GM23248 (cell line): ENCODE results near the gene REC8. TPM values are rescaled to one million over a fixed set of nuclear protein-coding genes. Genes with fewer than 3 reads are reported as not detected.

Experiments used
- DNase-seq: peaks from one replicate; pipeline ENCODE4 v3.0.0-alpha.2; 2015
- H2AFZ ChIP-seq: fragments of 200-600 bp; sonication (generic); 2 replicates; pipeline ENCODE4 v1.6.1; 2016; ENCODE audit warnings: antibody characterized with exemption
- H3F3A ChIP-seq: fragments of 200-600 bp; sonication (generic); 2 replicates; pipeline ENCODE4 v1.6.1; 2016; ENCODE audit warnings: mild to moderate bottlenecking, antibody characterized with exemption, mixed run types; ENCODE audit not compliant: insufficient read depth
- H3K27ac ChIP-seq: fragments of 200-600 bp; sonication (generic); 2 replicates; pipeline ENCODE4 v1.5.1; 2016; ENCODE audit warnings: mild to moderate bottlenecking
- H3K27me3 ChIP-seq: fragments of 200-600 bp; sonication (generic); replicated peaks from 2 replicates; pipeline ENCODE4 v1.6.1; 2016; ENCODE audit warnings: mild to moderate bottlenecking; ENCODE audit not compliant: insufficient read depth
- H3K36me3 ChIP-seq: fragments of 200-600 bp; sonication (generic); 2 replicates; pipeline ENCODE4 v1.6.1; 2016; ENCODE audit warnings: low read depth, mild to moderate bottlenecking
- H3K4me1 ChIP-seq: fragments of 200-600 bp; sonication (generic); 2 replicates; pipeline ENCODE4 v1.6.1; 2016; ENCODE audit warnings: mild to moderate bottlenecking; ENCODE audit not compliant: insufficient read depth
- H3K4me2 ChIP-seq: fragments of 200-600 bp; sonication (generic); one replicate; pipeline ENCODE4 v1.6.1; 2016; ENCODE audit warnings: mild to moderate bottlenecking; ENCODE audit not compliant: unreplicated experiment
- H3K4me3 ChIP-seq: fragments of 200-600 bp; sonication (generic); 2 replicates; pipeline ENCODE4 v1.5.1; 2016; ENCODE audit warnings: mild to moderate bottlenecking
- H3K79me2 ChIP-seq: fragments of 200-600 bp; sonication (generic); 2 replicates; pipeline ENCODE4 v1.6.1; 2016; ENCODE audit warnings: mild to moderate bottlenecking; ENCODE audit not compliant: insufficient read depth
- H3K9ac ChIP-seq: fragments of 200-600 bp; sonication (generic); 2 replicates; pipeline ENCODE4 v1.6.1; 2016; ENCODE audit warnings: mild to moderate bottlenecking
- H3K9me2 ChIP-seq: fragments of 200-600 bp; sonication (generic); 2 replicates; pipeline ENCODE4 v1.6.1; 2016; ENCODE audit warnings: mixed run types, mild to moderate bottlenecking, moderate library complexity; ENCODE audit not compliant: insufficient read depth
- H3K9me3 ChIP-seq: fragments of 200-600 bp; sonication (generic); one replicate; pipeline ENCODE4 v1.6.1; 2017; ENCODE audit warnings: low read depth
- H4K20me1 ChIP-seq: fragments of 200-600 bp; sonication (generic); 2 replicates; pipeline ENCODE4 v1.6.0; 2016; ENCODE audit not compliant: insufficient read depth
- EZH2 ChIP-seq: fragments of 200-600 bp; sonication (generic); IDR thresholded peaks from 2 replicates; pipeline ENCODE4 v1.6.1; 2018; ENCODE audit warnings: antibody characterized with exemption, mild to moderate bottlenecking; ENCODE audit not compliant: insufficient read depth, poor library complexity, severe bottlenecking
- EZH2phosphoT487 ChIP-seq: fragments of 200-600 bp; sonication (generic); IDR thresholded peaks from 2 replicates; pipeline ENCODE4 v1.6.1; 2018; ENCODE audit warnings: antibody characterized with exemption, moderate library complexity, mild to moderate bottlenecking, low read depth; ENCODE audit not compliant: insufficient read depth
- WGBS, 2 experiments: methylation state at CpG; one replicate each; pipeline ENCODE4 v1.1.6; 2015 to 2017; ENCODE audit warnings: low lambda C conversion rate in 2 of 2, low coverage in 1 of 2; ENCODE audit errors: missing lambda C conversion rate in 2 of 2; 5-methylcytosine and 5-hydroxymethylcytosine counted together
- in situ Hi-C: fragments of 300-500 bp; cut with MboI; formaldehyde crosslinking; loops from 2 replicates; pipeline ENCODE4 v1.15.0; 2020
- polyA plus RNA-seq: library from polyadenylated mRNA; unstranded; fragments of >200 nt; fragmentation: Nextera tagmentation; extraction: Ambion mirVana; gene quantifications from 2 replicates; pipeline ENCODE4 v1.2.1, GENCODE V29; 2016
- total RNA-seq: library from RNA; depleted of rRNA; stranded (reverse); fragments of >200 nt; shearing (Covaris generic); gene quantifications from 2 replicates; pipeline ENCODE4 v1.2.3, GENCODE V29; 2014

The REC8 gene
- total and polyA plus RNA-seq, 2 experiments from 2014 or later, result 1.4 to 2.4 TPM

DNA sequence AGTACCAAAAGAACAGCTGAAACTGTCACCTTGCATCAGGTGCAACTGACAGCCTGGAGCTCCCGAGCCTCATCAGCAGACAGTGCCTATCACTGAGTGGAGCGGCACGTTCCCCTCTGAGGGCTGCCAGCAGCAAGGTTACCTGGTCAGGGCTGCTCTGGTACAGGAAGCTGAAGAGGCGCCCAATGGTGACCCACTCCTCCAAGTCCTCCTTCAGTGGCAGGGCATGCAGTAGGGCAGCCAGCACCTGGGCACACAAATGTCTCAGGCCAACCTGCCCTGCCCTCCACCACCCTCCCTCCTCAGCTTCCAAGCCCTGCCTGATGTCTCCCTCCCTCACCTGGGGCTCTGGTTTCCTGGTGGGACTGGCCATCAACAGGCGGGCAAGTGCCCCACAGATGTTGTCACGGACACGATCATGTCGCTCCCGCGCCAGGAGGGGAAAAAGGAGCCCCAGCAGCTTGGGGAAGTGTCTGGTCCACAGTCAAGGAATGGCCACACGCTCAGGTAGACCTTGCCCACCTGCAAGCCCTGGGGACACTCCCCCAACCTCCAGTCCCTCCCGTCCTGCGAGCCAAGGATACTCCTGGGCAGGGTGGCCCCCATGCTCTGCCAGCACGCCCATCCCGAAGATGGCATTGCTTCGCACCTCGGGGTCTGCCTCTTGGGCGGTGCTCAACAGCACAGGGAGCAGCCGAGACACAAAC, 9.6 kb downstream of the REC8 start:
- no peak overlapping the region for H2AFZ ChIP-seq
- no peak overlapping the region for H3K9ac ChIP-seq
- H3K4me1 ChIP-seq, result peaks cover 9% of the 10 kb centered on the region; the same call in 1 of the 2 replicates
- WGBS, 2 experiments, result 90 to 95% methylated on average over 17 to 19 of the region's 19 CpGs
- in situ Hi-C loops, result no loop called here
- TF ChIP-seq EZH2, result no peak
- no peak for TF ChIP-seq EZH2phosphoT487
- DNase-seq, result no peak
- peaks cover 4% of the 10 kb centered on the region for H3K79me2 ChIP-seq
- H4K20me1 ChIP-seq, result no peaks in the 10 kb centered on the region
- peaks cover 22% of the 10 kb centered on the region for H3F3A ChIP-seq
- H3K9me2 ChIP-seq, result no peaks in the 10 kb centered on the region
- no peaks in the 10 kb centered on the region for H3K9me3 ChIP-seq
- H3K4me3 ChIP-seq, result no peak overlapping the region
- H3K4me2 ChIP-seq, result no peak overlapping the region
- peaks cover 28% of the 10 kb centered on the region; the same call in 1 of the 2 replicates for H3K36me3 ChIP-seq
- no peak overlapping the region for H3K27ac ChIP-seq
- no peaks in the 10 kb centered on the region for H3K27me3 ChIP-seq

DNA sequence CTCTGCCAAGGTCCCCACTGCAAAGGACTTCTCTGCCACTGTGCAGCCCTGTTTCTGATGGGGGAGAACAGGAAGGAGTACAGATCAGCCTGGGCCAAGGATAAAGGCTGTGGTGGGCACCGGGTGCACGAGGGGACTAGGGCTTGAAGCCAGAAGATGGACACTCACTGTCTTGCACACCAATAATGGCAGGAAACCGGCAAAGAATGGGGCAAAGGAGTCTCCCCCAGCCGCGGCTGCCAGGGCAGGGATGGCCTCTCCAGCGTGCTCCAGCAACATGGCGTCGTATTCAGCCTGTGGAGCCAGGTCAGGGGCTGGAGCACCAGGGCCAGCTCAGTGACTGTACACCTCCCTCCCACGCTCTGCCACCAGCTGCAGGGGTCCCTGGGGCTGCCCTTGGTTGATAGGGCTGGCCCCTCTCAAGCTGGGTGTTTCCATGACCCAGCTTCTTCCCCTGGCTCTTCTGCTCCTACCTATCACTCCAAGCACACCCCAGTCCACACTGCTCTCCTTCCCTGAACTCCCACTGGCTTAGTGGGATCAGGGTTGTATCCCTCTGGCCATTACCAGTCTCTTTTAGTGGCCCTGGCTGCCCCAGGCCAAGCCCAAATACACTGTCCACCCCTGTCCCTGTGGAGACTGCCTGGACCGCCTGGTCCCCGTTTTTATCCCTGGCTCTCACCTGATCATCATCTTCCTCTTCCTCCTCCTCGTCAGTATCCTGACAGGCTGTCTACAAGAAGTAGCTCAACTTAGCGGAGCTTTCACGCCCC, 10.4 kb downstream of the REC8 start:
- no peak for DNase-seq
- Histone ChIP-seq H4K20me1 (no peaks in the 10 kb centered on the region), H3K27me3 (no peaks in the 10 kb centered on the region), H3K4me1 (peaks cover 10% of the 10 kb centered on the region), H3K4me3 (no peak overlapping the region), H3K79me2 (peaks cover 12% of the 10 kb centered on the region), H3K36me3 (peaks cover 25% of the 10 kb centered on the region; the same call in 1 of the 2 replicates), H3F3A (peaks cover 22% of the 10 kb centered on the region), H3K9me2 (no peaks in the 10 kb centered on the region), H3K27ac (no peak overlapping the region), H2AFZ (no peak overlapping the region), H3K4me2 (no peak overlapping the region), H3K9ac (no peak overlapping the region), H3K9me3 (no peaks in the 10 kb centered on the region)
- 91% methylated on average over 14 of the region's 14 CpGs for WGBS, 2 experiments
- TF ChIP-seq EZH2phosphoT487 (no peak), EZH2 (no peak)
- in situ Hi-C loops, result no loop called here

DNA sequence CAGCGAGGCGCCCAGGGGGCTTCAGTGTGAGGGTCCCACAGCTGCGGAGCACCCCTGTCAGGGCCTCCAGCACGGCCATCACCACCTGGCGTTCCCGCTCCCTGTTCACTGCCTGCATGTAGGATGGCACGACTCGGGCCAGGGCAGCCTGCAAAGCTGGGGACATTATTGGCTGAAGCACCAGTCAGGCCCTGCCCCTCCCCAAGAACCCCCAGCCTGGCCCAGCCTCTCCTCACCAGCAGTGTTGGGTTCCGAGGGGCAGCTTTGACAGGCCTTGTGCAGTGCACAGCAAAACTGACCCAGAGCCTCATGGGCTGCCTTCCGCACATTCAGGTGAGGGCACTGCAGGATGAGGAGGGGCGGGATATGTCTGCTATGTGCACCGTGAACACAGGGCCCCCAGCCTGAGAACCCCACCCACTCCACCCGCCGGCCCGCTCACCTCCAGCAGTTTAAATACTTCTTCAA, 11.2 kb downstream of the REC8 start:
- Histone ChIP-seq H3K27ac (no peak overlapping the region), H3K36me3 (peaks cover 25% of the 10 kb centered on the region; the same call in 1 of the 2 replicates), H3K27me3 (no peaks in the 10 kb centered on the region), H4K20me1 (no peaks in the 10 kb centered on the region), H3K4me1 (peaks cover 17% of the 10 kb centered on the region), H3K9me2 (no peaks in the 10 kb centered on the region), H2AFZ (no peak overlapping the region), H3F3A (peaks cover 22% of the 10 kb centered on the region), H3K4me2 (no peak overlapping the region), H3K79me2 (peaks cover 19% of the 10 kb centered on the region), H3K9me3 (no peaks in the 10 kb centered on the region), H3K4me3 (no peak overlapping the region), H3K9ac (no peak overlapping the region)
- in situ Hi-C loops, result no loop called here
- no peak for DNase-seq
- WGBS, 2 experiments, result 96 to 97% methylated on average over 10 to 15 of the region's 15 CpGs
- TF ChIP-seq EZH2phosphoT487 (no peak), EZH2 (no peak)

DNA sequence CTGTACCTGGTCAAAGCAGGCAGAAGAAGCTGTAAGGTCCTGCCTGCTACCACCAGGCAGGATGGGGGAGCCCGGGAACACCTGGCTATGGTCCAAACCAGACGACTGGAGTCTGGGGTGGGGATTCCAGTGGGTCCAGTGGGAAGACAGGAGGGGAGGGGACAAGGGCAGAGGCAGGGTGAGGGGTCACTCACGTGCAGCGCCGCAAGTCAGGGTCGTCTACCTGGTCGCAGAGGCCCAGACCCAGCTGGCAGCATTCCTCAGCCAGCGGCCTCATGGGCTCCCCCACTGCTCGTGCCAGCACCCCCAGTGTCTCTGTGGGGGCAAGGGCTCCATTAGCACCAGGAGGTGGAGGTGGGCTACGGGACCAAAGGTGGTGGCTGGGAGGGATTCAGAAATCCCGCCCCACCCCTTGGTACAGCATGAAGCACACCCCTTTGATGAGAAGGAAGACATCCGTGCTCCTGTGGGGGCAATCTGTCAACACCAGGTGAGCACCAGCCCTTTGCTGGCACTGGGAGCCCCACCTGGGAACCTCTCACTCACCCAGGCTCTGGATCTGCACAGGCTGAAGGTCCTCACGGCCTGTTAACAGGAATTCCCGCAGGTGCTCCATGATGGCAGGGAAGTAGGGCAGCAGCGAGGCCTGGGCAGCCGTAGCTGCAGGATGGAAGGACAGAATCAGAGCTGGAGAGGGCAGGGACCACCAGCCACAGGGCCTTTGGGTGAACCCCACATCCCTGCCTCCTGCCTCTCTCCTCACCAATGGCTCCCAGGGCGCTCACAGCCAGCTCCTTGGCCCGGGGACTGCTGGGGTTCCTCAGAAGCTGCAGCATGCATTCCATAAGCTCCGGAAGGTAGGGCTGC, 12.5 kb downstream of the REC8 start:
- Histone ChIP-seq H3K27me3 (no peaks in the 10 kb centered on the region), H3K9ac (no peak overlapping the region), H3K79me2 (peaks cover 23% of the 10 kb centered on the region), H3K4me1 (peaks cover 22% of the 10 kb centered on the region), H3F3A (peaks cover 24% of the 10 kb centered on the region), H3K4me2 (no peak overlapping the region), H3K36me3 (peaks cover 12% of the 10 kb centered on the region; the same call in 1 of the 2 replicates), H3K9me3 (no peaks in the 10 kb centered on the region), H4K20me1 (no peaks in the 10 kb centered on the region), H3K27ac (no peak overlapping the region), H3K9me2 (no peaks in the 10 kb centered on the region), H2AFZ (no peak overlapping the region), H3K4me3 (no peak overlapping the region)
- DNase-seq, result no peak
- WGBS, 2 experiments, result 82 to 86% methylated on average over 12 to 19 of the region's 19 CpGs
- in situ Hi-C loops, result no loop called here
- TF ChIP-seq EZH2 (no peak), EZH2phosphoT487 (no peak)
